Measurements from ENCODE around the gene IL7R.

DNA sequence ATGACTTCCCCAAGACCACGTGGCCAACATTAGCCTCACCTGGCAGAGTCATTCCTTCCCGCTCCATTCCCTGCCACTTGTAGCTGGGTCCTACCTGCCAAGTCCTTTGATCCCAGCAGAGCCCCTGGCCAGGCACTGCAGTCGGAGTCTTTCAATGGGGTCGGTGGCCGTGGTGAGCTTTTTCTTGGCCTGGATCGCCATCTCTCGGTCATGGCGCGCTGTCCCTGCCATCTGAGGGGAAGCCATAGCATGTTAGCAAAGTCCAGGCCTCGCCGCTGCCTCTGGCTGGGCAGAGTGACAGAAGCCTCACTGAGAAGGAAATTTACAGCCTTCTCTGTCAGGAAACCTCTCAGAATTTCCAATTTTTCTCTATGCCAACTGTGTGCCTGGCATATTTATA is 64.2 kb downstream of the IL7R start:
- TF ChIP-seq, protein P1, sequence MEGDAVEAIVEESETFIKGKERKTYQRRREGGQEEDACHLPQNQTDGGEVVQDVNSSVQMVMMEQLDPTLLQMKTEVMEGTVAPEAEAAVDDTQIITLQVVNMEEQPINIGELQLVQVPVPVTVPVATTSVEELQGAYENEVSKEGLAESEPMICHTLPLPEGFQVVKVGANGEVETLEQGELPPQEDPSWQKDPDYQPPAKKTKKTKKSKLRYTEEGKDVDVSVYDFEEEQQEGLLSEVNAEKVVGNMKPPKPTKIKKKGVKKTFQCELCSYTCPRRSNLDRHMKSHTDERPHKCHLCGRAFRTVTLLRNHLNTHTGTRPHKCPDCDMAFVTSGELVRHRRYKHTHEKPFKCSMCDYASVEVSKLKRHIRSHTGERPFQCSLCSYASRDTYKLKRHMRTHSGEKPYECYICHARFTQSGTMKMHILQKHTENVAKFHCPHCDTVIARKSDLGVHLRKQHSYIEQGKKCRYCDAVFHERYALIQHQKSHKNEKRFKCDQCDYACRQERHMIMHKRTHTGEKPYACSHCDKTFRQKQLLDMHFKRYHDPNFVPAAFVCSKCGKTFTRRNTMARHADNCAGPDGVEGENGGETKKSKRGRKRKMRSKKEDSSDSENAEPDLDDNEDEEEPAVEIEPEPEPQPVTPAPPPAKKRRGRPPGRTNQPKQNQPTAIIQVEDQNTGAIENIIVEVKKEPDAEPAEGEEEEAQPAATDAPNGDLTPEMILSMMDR (conservative IDR thresholded peaks at IDR 0.05; ENCODE audit: low read length) = no peak
- no peak for TF ChIP-seq EZH2phosphoT487 (IDR thresholded peaks at IDR 0.05; ENCODE audit: borderline replicate concordance, low read depth, low read length)
